Left hindlimb (tissue), 1 donor: ENCODE data around the gene DIP2C.
"Not testable (repeated sequence)": the region's sequence is repeated elsewhere in the genome, so short reads cannot be mapped to it uniquely, and the experiment has no call there.

Experiments
- DNase-seq: peaks from one replicate; pipeline ENCODE4 v3.0.0-alpha.2; 2018

The DIP2C gene

DNA sequence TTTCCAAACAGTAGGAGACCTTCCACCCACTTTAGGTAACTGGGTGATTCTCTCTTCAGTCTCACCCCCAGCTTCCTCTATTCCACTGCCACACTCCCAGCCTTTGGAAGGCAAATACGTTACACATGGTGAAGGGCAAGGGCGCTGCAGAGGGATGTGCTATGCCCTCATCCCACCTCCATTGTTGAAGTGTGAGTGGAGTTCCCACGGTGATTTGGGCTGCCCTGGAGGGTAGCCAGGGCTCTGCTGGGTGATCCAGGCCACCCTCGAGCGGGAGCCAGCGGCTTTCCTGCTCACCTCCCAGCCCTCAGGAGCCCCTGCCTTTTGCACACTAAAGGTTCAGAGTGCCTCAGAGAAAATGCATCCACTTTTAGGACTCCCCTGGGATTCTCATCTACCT, 373.1 kb downstream of the DIP2C start:
- no peak for DNase-seq

DNA sequence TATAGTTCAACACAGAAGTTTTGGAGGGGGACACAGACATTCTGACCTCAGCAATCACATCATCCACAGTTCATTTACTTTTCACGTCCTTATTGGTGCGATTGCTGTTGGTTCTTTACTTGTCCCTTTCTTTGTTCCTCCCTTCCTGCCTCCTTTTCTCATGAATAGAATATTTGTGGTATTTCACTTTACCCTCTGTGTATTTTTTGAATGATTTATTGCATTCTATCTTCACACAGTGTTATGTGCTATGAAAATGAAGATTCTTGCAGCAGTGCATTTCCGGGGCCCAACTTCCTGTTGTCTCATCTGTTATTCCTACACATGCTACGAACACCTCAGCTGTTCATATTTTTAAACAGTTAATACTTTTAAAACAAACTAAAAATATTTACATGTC, 374.6 kb downstream of the DIP2C start:
- no peak for DNase-seq

DNA sequence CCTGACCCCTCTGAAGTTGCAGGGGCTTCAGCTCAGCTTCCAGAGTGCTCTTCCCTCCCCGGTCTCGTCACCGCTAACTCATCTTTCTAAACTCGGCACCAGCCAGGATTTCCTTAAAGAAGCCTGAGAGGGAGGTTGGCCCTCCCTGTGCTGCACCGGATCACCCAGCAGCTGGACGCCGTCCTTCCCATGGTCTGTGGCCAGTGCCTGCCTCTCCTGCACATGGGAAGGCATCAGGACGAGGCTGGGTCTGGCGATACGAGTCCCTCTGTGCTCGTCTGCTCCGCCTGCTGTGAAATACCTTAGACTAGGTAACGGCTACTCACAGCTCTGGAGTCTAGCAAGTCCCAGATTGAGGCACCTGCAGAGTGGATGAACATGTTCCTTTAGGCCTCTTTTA, 375.1 kb downstream of the DIP2C start:
- DNase-seq, result no peak

DNA sequence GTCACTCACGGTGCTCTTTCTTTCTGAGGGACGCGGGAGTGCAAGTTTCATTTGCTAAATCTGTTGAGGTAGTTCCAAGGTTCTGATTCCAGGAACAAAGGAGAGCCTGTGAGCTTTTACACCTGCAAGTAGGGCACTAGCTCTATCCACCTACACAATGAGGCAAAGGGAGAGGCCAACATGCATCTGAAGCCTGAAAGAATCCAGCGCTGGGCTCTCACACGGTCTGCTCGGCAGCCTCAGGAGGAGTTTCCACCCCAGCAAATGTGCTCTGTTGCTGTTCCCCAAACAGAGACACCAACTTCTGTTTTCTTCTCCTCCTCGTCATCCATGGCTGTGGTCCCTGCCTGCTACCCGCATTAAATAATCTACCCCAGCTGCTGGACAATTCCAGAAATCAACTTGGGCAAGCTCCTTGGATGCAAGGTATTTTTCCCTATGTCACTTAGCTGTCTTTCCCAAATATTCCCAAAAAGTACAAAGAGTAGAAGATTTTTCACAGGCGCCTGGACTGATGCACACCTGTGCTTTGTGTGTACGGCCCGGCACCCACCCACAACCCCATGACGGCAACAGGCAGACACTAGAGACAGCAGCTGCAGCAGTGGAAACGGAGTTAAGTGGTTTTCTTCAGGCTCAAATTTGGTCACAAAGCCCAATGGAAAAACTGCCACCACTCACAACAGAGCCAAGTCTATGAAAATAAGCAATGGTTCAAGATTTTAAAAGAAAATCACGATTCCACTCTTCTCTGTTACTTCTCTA, 377.4 kb downstream of the DIP2C start:
- DNase-seq, result no peak

DNA sequence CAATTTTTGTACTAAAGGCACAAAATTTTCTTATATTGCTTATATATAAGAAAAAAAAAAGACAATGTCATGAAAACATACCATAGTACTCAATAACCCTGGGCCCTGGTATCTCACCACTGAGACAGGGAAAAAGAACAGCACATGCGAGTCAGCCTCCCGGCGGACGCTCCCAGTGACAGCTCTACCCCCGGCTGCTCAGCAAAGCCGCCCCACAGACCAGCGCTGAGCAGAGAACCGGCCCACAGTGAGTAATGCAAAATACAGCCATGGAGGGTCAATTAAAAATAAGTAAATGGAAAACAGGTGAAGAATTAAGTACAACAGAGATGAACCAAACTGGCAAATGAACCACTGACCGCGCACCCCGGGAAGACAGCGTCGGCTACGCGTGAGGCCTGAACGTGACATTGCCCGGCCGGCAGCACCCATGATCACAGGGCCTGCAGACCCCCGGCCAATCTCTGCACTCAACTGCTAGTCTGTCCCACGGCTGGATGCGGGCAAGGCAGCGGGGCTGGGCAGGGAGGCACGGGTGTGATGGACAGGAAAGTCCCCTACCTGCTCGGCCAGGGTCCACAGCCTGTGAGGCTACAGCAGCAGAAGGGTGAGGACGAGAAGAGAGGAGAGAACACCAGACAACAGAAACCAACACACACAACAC, 378.4 kb downstream of the DIP2C start:
- DNase-seq, result no peak

DNA sequence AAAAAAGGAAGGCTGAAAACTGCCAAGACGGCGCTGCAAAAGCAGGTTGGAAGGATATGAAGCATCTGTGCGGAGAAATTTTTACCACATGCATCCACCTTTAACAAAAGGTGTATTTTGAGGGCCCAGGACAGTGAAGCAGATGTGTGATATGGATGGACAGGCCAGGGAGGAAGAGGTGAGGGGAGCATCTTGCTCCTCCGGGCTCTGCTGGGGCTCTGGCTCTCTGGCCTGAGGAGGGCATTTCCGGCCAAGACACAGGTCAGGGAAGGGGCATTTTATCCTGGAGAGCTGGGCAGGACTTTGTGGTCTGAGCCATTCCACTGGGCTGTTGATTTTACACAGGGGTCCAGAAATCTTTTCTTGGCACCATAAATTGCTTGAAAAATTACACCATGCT, 379.1 kb downstream of the DIP2C start:
- no peak for DNase-seq

DNA sequence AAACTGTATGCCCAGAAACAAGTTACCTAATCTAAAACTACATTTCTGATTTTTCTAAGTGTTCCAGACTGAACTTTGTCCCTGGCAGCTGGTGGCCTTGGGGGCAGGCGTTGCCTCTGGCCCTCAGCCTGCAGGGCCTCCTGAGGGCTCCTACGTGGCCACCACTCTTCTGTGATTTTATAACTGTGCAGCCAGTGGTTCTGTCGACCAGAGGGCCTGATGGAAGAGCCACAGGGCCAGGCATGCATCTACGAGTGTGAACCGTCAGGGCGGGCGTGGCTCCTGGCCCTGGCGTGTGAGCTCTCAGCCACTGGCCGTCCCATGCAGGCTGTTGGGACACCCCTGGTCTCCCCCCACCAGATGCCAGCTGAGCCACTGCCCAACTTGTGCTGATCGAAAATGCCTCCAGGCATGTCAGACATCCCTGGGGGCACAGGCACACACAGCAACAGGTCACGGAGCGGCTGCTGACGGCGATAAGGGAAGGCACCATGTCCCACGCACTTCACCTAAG, 380.8 kb downstream of the DIP2C start:
- DNase-seq, result no peak

DNA sequence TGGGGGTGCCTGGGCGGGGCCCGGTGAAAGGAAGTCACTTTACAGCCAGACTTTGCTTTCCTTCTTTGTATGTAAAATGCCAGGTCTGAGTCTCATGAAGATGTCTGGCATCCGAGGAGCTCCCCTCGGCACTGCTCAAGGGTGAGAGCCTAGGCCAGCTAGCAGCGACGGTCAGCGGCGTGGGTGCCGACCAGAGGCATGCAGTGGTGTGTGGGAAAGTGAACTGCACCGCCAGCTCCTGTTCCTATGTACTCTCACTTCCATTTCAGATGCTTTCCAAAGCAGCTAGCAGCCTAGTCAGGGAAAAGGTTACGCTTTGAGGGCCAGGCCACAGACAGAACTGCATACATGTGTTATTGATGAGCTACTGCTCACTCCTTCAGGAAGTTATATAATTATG, 381.4 kb downstream of the DIP2C start:
- DNase-seq, result no peak

DNA sequence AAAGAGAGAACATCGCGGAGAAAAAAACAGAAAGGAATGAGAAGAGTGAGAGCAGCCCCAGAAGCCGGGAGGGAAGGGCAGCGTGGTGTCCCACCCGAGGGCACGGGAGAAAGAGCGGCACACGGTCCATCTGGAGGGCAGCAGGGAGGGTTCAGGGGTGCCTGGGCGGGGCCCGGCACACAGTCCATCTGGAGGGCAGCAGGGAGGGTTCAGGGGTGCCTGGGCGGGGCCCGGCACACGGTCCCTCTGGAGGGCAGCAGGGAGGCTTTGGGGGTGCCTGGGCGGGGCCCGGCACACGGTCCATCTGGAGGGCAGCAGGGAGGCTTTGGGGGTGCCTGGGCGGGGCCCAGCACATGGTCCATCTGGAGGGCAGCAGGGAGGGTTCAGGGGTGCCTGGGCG, 381.8 kb downstream of the DIP2C start:
- DNase-seq, result no peak

DNA sequence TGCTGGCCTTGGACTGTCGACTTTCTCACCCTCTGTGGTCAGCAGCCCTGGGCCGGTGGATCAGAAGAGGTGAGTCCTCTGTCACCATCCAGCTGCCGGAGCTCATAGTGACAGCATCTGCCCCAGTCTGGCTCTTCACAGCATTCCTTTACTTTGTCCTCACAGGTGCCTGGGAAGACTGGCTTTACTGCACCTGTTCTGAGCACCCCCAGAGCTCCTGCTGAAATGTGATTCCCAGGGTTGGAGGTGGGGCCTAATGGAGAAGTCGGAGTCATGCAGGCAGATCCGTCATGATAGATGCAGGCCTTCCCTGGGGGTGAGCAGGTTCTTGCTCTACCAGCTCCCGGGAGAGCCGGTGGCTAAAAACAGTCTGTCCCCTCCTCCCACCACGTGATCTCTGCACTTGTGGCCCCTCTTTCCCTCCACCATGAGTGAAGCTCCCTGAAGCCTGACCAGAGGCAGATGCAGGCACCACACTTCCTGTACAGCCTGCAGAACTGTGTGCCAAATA, 382.7 kb downstream of the DIP2C start:
- DNase-seq, result no peak

DNA sequence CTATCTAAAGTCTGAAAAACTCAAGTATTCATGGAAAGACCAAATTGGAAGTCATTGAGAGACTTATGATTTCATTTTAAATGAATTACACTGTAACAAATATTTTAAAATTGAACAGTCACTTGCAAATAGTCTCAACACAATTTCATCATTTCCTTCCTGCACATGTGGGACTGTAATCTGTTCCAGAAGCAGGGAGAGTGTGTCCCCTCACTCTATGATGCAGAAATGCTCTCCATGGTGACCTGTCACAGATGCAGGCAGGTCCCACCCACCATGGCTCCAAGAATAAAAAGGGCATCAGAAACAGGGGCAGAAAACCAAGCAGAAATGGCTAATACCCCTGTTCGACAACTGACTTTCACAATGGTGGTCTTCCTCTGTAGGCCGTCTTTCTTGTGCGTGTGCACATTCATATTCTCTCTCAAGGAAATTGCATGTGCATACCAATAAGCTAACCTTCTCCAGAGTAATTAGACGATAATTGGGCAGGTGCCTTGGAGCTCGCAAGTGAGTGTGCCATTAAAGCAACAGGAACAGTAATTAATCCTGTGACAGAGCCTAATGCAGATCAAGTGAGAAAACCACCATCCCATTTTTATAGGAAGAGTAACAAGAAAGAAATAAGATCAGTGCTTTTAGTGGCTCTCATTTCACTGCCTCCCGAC, 383.3 kb downstream of the DIP2C start:
- no peak for DNase-seq

DNA sequence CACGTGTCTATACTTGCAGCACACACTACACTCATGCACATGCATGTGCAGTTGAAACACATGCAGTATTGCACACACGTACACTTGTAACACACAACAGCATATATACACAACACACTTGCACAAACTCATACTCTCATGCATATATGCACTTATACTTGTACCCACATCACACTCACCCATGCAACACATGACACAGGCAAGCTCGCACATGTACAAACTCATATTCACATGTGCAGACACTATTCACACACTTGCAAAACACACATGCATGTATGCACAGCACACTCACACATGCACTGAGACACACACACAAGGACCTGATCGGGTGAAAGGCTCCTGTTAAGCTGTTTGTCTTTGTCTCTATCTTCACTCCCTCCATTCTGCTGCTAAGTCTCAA, 384.4 kb downstream of the DIP2C start:
- no peak for DNase-seq

DNA sequence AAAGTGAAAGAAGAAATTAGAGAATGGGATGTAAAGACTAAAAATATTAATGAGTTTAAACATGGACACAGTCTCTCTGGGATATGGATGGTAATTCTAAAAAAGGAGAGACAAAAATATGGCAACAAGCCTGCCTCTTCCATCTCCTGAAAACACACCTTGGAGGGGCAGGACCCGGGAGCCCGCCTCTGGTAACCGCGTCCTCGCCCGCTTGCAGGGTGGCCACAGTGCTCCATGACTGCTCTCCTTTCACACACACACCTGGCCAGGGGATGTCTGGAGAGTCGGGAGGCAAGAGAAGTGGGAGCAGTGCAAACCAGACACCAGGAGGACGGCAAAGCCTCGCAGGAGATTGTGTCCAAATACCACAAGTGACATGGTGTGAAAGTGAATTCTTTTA, 387.9 kb downstream of the DIP2C start:
- no peak for DNase-seq

DNA sequence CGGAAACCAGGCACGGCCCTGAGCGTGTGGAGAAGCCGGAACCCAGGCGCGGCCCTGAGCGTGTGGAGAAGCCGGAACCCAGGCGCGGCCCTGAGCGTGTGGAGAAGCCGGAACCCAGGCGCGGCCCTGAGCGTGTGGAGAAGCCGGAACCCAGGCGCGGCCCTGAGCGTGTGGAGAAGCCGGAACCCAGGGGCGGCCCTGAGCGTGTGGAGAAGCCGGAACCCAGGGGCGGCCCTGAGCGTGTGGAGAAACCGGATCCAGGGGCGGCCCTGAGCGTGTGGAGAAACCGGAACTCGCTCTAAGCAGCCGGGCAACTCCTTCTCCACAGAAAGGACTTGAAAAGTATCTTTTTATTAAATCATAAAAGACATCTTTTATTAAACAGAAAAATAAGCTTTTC, 388.9 kb downstream of the DIP2C start:
- DNase-seq, result not testable (repeated sequence)

DNA sequence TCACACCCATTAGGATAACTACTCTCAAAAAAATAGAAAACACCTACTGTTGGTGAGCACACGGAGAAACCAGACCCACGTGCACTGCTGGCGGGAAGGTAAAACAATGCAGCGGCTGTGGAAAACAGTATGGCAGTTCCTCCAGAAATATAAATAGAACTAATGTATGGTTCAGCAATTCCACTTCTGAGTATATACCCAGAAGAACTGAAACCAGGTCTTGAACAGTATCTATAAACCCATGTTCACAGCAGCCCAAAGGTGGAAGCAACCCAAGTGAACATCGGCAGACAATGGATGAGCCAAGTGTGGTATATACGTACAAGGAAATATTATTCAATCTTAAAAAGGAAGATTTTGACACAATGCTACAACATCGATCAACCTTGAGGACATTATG, 389.5 kb downstream of the DIP2C start:
- DNase-seq, result no peak

DNA sequence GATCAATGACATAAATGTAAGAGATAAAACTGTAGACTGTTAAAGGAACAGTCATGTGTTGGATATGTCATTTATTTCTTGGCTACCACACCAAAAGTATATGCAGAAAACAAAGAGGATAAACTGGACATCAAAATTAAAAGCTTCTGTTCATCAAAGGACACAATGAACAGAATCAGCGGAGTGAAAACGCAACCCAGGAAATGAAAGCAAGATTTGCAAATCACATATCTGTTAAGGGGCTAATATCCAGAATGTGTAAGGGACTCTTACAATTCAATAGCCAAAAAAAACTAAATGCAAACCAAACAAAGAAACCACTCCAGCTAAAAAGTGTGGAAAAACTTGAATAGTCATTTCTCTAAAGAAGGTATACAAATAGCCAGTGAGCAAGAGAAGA, 390.0 kb downstream of the DIP2C start:
- DNase-seq, result no peak

DNA sequence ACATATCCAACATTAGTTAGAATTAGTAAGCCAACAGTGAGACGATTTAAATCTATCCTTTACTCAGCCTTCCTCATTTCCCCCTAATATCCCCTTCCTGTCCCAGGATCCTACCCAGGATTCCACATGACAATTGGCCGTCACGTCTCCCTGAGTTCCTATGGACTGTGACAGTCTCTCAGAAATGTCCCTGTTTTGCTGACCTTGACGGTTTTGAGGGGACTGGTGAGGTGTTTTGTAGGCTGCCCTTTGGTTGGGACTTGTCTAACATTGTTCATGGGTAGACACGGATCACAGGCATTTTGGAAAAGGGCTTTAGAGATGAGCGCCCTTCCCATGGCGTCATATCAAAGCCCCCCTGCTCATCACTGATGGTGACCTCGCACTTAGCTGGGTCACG, 391.4 kb downstream of the DIP2C start:
- DNase-seq, result no peak

DNA sequence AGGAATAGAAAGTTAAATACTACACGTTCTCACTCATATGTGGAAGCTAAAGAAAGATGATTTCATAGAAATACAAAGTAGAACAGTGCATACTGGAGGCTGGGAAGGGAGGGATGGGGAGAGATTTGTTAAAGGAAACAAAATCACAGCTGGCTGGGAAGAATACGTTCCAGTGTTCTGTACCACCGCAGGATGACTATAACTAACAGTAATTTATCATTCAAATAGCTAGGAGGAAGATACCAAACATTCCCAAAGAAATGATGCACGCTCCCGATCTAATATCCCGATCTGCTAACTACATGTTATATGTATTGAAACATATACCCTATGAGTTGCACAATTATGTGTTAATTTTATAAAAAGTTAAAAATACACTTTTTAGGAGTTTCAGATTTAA, 391.9 kb downstream of the DIP2C start:
- DNase-seq, result no peak

DNA sequence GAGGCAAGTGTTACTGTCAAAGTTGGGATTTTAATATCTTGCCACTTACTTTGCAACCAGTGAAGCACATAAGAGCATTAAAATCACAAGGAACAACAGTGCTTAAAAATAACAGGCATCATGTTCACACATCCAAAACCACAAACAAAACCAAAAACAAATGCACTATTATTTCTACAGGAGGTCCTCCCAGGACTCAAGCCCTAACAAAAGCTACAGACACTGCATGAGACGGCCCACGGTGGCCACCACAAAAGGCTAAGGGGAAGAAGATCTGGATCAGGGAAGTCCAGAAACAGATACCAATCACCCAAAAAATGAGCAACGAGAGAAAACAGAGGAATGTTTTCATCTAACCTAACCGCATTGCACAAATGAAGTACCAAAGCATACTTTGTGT, 395.8 kb downstream of the DIP2C start:
- no peak for DNase-seq

DNA sequence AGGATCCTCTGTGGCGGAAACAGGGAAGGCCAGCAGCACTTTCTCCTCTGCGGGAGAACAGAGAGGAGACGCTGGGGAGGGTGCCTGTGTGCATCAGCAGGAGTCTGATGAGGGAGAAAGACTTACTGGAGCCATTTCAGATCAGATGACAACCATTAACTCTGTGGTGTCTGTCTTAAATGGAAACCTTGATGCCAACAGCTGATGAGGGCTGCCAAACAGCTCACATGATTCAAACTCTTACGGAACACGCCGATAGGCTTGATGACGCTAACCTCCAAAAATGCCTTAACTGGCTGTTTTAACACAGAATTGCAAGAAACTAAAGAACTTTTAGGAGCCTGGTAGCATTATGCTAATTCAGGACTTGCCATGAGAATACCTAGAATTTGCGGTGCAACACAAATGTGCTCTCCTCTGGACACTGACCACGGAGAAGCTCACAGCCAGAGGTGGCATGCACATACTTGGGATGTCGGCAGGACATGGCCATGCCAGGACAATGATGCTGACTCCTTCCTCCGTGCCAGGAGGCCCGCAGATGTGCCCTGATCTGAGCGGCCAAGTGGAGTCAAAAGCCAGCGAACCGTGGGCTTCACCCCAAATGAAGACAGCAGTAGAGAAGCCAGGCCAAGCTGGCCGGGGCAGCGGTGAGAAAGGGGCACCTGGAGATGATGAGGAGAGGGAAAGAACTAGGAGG, 399.3 kb downstream of the DIP2C start:
- DNase-seq, result no peak

DNA sequence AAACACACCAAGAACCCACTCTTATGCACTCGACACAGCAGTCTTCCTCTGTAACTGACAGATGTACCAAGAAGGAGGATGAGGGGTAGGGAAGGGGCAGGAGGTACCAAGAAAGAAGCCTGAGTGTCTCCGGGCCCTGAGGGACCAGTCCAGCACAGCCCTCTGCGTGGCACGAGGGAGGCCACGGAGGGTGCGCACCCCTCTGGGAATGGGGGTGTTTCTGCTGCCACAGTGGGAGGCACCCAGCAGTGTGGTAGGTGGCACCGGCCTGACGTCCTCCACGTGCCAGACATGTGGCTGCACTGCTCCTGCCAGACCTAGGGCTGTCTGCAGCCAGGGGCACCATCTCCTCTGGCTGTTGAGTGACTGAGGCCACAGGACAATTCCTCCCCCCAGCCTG, 399.9 kb downstream of the DIP2C start:
- DNase-seq, result no peak

DNA sequence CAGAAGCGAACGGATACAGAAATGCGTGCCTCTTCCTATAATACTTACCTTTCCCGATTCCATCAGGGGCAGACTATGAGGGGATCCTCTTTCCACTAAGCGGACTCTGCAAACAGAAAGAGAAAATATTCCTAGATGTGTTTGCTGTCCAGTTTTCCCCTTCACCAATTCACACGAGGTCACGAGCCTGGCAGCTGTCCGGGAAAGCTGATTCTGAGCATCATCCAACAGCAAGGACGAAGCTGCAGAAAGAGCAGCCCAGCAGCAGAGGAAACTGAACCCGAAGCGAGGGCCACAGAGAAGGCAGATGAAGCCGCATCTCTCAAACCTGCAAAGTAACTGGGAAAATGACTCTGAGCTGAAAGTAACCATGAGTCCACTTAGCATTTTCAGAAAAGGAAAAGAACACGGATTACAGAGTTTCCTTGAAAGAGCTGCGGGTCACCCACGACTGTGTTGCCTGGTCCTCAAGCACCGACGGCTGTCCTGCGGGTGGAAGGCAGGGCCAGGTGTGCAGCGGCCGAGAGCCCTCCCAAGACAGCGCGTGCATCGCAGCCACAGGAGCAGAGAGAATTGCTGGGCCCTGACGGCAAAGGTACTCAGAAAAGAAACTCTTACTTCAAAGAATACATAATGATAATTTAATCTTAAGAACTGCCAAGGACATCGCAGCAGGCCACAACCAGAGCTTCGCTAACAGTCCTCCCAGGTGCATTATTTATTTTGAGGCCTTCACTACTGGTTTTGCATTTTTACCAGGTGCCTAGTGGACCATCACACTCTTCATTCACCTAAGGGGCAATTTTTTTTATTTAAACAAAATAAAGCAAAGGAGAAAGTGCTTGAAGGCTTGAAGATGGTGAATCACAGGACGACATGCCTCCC, 400.9 kb downstream of the DIP2C start:
- no peak for DNase-seq
